HepG2 (cell line): ENCODE data around the gene BATF2. TPM values are rescaled to one million over a fixed set of nuclear protein-coding genes. Genes with fewer than 3 reads are reported as not detected.

Experiments used
- BCL3 ChIP-seq: sonication (generic); formaldehyde crosslinking; IDR thresholded peaks from 2 replicates; pipeline ENCODE4 v1.5.1; 2020; ENCODE audit warnings: mild to moderate bottlenecking, missing genetic modification reagents, moderate library complexity
- ELK4 ChIP-seq: sonication (generic); formaldehyde crosslinking; IDR thresholded peaks from 2 replicates; pipeline ENCODE4 v1.9.0; 2021; ENCODE audit warnings: missing genetic modification reagents, borderline replicate concordance
- HNF4G ChIP-seq, 2 experiments: sonication (generic) in 1 of 2; formaldehyde crosslinking in 1 of 2; IDR thresholded peaks; 2 replicates each; pipeline versions ENCODE4 v1.4.0 to v1.6.1; 2011 to 2020; ENCODE audit warnings: borderline replicate concordance in 2 of 2, low read depth in 2 of 2, mild to moderate bottlenecking in 2 of 2, low read length in 1 of 2, missing genetic modification reagents in 1 of 2, moderate library complexity in 1 of 2
- JUN ChIP-seq: sonication (generic); formaldehyde crosslinking; IDR thresholded peaks from 2 replicates; pipeline ENCODE4 v1.4.0; 2020; ENCODE audit warnings: mild to moderate bottlenecking, missing genetic modification reagents
- MXI1 ChIP-seq: IDR thresholded peaks from 3 replicates; pipeline ENCODE4 v1.6.1; 2012; ENCODE audit warnings: low read depth, low read length, inconsistent platforms, borderline replicate concordance
- PBX2 ChIP-seq: IDR thresholded peaks from 2 replicates; pipeline ENCODE4 v1.6.1; 2016; ENCODE audit warnings: control low read depth
- RARG ChIP-seq: sonication (generic); formaldehyde crosslinking; IDR thresholded peaks from 2 replicates; pipeline ENCODE4 v1.4.0; 2020; ENCODE audit warnings: low read depth, mild to moderate bottlenecking, missing genetic modification reagents
- RBFOX2 ChIP-seq: fragments of 200-400 bp; formaldehyde crosslinking; IDR thresholded peaks from 2 replicates; pipeline ENCODE4 v1.6.1; 2017; ENCODE audit warnings: low read depth, mild to moderate bottlenecking, low read length
- SNAPC2 ChIP-seq: sonication (generic); formaldehyde crosslinking; IDR thresholded peaks from 2 replicates; pipeline ENCODE4 v1.8.1; 2022; ENCODE audit warnings: mild to moderate bottlenecking, missing genetic modification reagents
- ZBTB33 ChIP-seq: sonication (generic); formaldehyde crosslinking; IDR thresholded peaks from 2 replicates; pipeline ENCODE4 v1.4.0; 2020; ENCODE audit warnings: missing genetic modification reagents
- ZFP62 ChIP-seq: sonication (generic); formaldehyde crosslinking; IDR thresholded peaks from 2 replicates; pipeline ENCODE4 v1.4.0; 2020; ENCODE audit warnings: missing genetic modification reagents
- ZNF180 ChIP-seq: sonication (generic); formaldehyde crosslinking; IDR thresholded peaks from 2 replicates; pipeline ENCODE4 v1.4.0; 2020; ENCODE audit warnings: low read depth, missing genetic modification reagents, borderline replicate concordance
- ZNF441 ChIP-seq: sonication (generic); formaldehyde crosslinking; IDR thresholded peaks from 2 replicates; pipeline ENCODE4 v1.7.0; 2021; ENCODE audit warnings: missing genetic modification reagents, borderline replicate concordance
- ZNF775 ChIP-seq: sonication (generic); formaldehyde crosslinking; IDR thresholded peaks from 2 replicates; pipeline ENCODE4 v1.4.0; 2020; ENCODE audit warnings: missing genetic modification reagents, mild to moderate bottlenecking, moderate library complexity, borderline replicate concordance
- polyA plus RNA-seq, 8 experiments: library from polyadenylated mRNA; depleted of rRNA in 3 of 8; stranded (reverse) in 7 of 8; unstranded in 1 of 8; fragments of >200 nt; fragmentation: Illumina TruSeq in 4 of 8; extraction: Trizol in 4 of 8; gene quantifications; 2 replicates each; pipeline versions ENCODE4 v1.2.1 to v1.2.3, GENCODE V29; 2011 to 2016; ENCODE audit warnings: low read depth in 4 of 8, missing spikeins in 1 of 8, mixed read lengths in 1 of 8; ENCODE audit not compliant: insufficient read depth in 1 of 8
- total RNA-seq, 5 experiments: library from RNA; depleted of rRNA; stranded (reverse); fragments of >200 nt; fragmentation: Illumina TruSeq; extraction: Trizol; gene quantifications; 2 replicates each; pipeline ENCODE4 v1.2.3, GENCODE V29; 2016; ENCODE audit warnings: low read depth in 1 of 5
- TF ChIP-seq, protein P1 (sequence below): IDR thresholded peaks from 2 replicates; pipeline ENCODE4 v1.6.1; 2012; ENCODE audit warnings: low read depth, low read length, improper control_type of control experiment
- TF ChIP-seq, protein P2 (sequence below): sonication (generic); formaldehyde crosslinking; IDR thresholded peaks from 2 replicates; pipeline ENCODE4 v1.4.0; 2020; ENCODE audit warnings: mild to moderate bottlenecking, low read depth, missing genetic modification reagents

Gene BATF2
- total and polyA plus RNA-seq, 2 of the 13 experiments (the other 11 are each of a cell fraction or from before 2014, with no cell fraction given), result 2.8 to 3.9 TPM

- TF ChIP-seq SNAPC2 (CRISPR knock-in tag) (no peak), RARG (CRISPR knock-in tag) (no peak), JUN (CRISPR knock-in tag) (peak; percentile 80; the same call in 1 of the 2 replicates), ZNF441 (no peak; the same call in 1 of the 2 replicates), MXI1 (peak; percentile 68; the same call in 1 of the 3 replicates), PBX2 (CRISPR knock-in tag) (no peak), ELK4 (CRISPR knock-in tag) (no peak), ZNF180 (CRISPR knock-in tag) (no peak), ZFP62 (CRISPR knock-in tag) (no peak), RBFOX2 (peak; percentile 88), HNF4G (IDR thresholded peaks at IDR 0.05; ENCODE audit: borderline replicate concordance, low read depth, low read length) (no peak), HNF4G (CRISPR knock-in tag; IDR thresholded peaks at IDR 0.05; ENCODE audit: borderline replicate concordance, low read depth) (no peak; the same call in 1 of the 2 replicates), ZBTB33 (CRISPR knock-in tag) (no peak; the same call in 1 of the 2 replicates), BCL3 (CRISPR knock-in tag) (no peak), ZNF775 (CRISPR knock-in tag) (0 out of 2 replicates have a peak, but pooled peaks have one; percentile 68)
- TF ChIP-seq, protein P1, sequence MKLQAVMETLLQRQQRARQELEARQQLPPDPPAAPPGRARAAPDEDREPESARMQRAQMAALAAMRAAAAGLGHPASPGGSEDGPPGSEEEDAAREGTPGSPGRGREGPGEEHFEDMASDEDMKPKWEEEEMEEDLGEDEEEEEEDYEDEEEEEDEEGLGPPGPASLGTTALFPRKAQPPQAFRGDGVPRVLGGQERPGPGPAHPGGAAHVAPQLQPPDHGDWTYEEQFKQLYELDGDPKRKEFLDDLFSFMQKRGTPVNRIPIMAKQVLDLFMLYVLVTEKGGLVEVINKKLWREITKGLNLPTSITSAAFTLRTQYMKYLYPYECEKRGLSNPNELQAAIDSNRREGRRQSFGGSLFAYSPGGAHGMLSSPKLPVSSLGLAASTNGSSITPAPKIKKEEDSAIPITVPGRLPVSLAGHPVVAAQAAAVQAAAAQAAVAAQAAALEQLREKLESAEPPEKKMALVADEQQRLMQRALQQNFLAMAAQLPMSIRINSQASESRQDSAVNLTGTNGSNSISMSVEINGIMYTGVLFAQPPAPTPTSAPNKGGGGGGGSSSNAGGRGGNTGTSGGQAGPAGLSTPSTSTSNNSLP, result no peak
- TF ChIP-seq, protein P2, sequence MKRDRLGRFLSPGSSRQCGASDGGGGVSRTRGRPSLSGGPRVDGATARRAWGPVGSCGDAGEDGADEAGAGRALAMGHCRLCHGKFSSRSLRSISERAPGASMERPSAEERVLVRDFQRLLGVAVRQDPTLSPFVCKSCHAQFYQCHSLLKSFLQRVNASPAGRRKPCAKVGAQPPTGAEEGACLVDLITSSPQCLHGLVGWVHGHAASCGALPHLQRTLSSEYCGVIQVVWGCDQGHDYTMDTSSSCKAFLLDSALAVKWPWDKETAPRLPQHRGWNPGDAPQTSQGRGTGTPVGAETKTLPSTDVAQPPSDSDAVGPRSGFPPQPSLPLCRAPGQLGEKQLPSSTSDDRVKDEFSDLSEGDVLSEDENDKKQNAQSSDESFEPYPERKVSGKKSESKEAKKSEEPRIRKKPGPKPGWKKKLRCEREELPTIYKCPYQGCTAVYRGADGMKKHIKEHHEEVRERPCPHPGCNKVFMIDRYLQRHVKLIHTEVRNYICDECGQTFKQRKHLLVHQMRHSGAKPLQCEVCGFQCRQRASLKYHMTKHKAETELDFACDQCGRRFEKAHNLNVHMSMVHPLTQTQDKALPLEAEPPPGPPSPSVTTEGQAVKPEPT (CRISPR knock-in tag), result peak; percentile 92
Measured at GRCh38 chr11:65013888-65014725, 17.3 kb upstream of the BATF2 start, which contains the start of gene ARL2 (continued).
